ENCODE results near the gene MRPL38. TPM values are rescaled to one million over a fixed set of nuclear protein-coding genes. Genes with fewer than 3 reads are reported as not detected.

The MRPL38 gene
- total RNA-seq, 1 experiment from 2014 or later: 219 TPM

DNA sequence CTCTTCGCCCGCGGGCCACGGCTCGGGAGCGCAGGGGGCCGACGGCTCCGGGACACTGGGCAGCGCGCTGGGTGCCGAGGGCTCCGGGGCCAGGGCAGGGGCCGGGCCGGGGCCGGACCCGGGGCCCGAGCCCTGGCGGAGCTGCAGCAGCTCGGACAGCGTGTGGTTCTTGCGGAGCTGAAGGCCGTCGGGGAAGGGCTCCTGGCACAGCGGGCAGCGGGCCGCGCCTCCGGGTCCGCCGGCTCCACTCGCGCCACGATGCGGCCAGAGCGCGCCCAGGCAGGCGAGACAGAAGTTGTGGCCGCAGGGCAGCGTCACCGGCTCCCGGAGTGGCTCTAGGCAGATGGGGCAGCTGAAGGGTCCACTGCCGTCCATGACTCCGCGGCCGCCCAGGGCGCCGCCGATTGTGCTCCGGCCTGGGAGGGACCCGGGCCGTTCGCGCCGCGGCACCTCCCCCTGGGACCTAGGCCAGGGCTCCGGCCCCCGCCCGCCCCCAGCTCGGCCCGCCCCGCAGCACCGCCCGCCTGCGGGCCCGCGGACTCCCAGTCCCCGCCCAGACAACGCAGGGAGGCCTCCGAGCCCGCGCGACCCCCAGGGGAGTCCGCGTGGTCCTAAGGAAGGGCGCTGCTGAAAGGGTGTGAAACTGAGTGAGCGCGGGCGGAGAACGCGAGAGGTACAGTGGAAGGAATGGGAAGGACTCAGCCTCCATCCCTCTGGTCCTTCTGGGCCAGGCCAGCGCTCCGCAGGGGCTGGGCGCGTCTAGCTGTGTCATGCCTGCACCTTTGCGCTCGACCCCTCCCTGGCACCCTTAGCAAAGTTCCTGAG, 26.3 kb downstream of the MRPL38 start, which contains the start of gene TRIM47:
Gene TRIM47, minus strand, starts transcription at position 408 of the 825 bp plus-strand sequence. Its CDS starts 33 bp downstream, at position 375.
- Histone ChIP-seq H3K9me2 (ENCODE audit: insufficient read depth) (no peaks in the 10 kb centered on the region), H3K79me2 (ENCODE audit: insufficient read depth, low read length) (peaks cover 27% of the 10 kb centered on the region), H3K4me2 (ENCODE audit: low read length) (peak within 1 kb of the TSS; percentile 96), H2AFZ (ENCODE audit: low read depth, low read length, poor library complexity, severe bottlenecking) (no peak within 1 kb of the TSS), H4K20me1 (ENCODE audit: insufficient read depth) (no peaks in the 10 kb centered on the region), H3K4me3 (replicated peaks in 1 of 2; ENCODE audit: low read depth in 1 of 2, low read length in 2 of 2) (peak within 1 kb of the TSS; percentile 69 to 81), H3K27ac (ENCODE audit: low read depth, low read length) (peak within 1 kb of the TSS; percentile 99), H3K27me3 (ENCODE audit: insufficient read depth, low read length) (no peaks in the 10 kb centered on the region), H3K9me3 (ENCODE audit: control insufficient read depth in 1 of 2, insufficient read depth in 1 of 2, low read depth in 1 of 2, low read length in 2 of 2) (no peaks in the 10 kb centered on the region), H3K4me1 (ENCODE audit: control insufficient read depth in 1 of 2, insufficient read depth in 2 of 2, low read length in 2 of 2) (peaks cover 38 to 55% of the 10 kb centered on the region in 2 experiments), H3K36me3 (ENCODE audit: control insufficient read depth in 1 of 2, insufficient read depth in 2 of 2, low read length in 2 of 2) (peaks cover 0 to 4% of the 10 kb centered on the region in 2 experiments; a peak in 1 of 4 replicates), H3K9ac (ENCODE audit: low read length) (peak within 1 kb of the TSS; percentile 96)
- intact Hi-C loops (cut with micrococcal nuclease): loop anchor here (5.0 kb wide), 1 partner anchor 101 kb away; a partner anchor contains a TSS
- ChIA-PET RAD21 (ENCODE audit: low non-redundant PET in 1 of 2, low total read pairs in 2 of 2, uncharacterized antibody in 2 of 2, unreplicated experiment in 2 of 2) (interaction anchor here (0.8 to 0.9 kb wide), 2 partner anchors 11 to 18 kb away, joined by 3 to 4 read pairs; partner anchors contain the start of gene TRIM65 (in 1 of the 2)), CTCF (interaction anchor here (0.9 to 6.3 kb wide), 9 partner anchors 15 to 125 kb away, joined by 3 to 57 read pairs (median 4); partner anchors contain the start of genes CDK3, MRPL38, TRIM65 and WBP2), POLR2A (interaction anchor here (0.8 to 3.4 kb wide), 10 partner anchors 11 to 100 kb away, joined by 3 to 24 read pairs (median 6); partner anchors contain the start of genes ACOX1, MRPL38, TEN1 and TRIM65)
- ATAC-seq: peak; percentile 55
- BruUV-seq (replicated peaks): no TSS peak
- no peak for DNase-seq (ENCODE audit: low read depth, low spot score)
- TF ChIP-seq RAD21 (IDR thresholded peaks at IDR 0.05; ENCODE audit: low read depth) (no peak), ZFX (IDR thresholded peaks at IDR 0.05) (peak; percentile 91; the same call in 1 of the 2 replicates), POLR2AphosphoS5 (IDR thresholded peaks at IDR 0.05; ENCODE audit: low read depth, low read length) (peak; percentile 88)
- TF ChIP-seq, protein P1, sequence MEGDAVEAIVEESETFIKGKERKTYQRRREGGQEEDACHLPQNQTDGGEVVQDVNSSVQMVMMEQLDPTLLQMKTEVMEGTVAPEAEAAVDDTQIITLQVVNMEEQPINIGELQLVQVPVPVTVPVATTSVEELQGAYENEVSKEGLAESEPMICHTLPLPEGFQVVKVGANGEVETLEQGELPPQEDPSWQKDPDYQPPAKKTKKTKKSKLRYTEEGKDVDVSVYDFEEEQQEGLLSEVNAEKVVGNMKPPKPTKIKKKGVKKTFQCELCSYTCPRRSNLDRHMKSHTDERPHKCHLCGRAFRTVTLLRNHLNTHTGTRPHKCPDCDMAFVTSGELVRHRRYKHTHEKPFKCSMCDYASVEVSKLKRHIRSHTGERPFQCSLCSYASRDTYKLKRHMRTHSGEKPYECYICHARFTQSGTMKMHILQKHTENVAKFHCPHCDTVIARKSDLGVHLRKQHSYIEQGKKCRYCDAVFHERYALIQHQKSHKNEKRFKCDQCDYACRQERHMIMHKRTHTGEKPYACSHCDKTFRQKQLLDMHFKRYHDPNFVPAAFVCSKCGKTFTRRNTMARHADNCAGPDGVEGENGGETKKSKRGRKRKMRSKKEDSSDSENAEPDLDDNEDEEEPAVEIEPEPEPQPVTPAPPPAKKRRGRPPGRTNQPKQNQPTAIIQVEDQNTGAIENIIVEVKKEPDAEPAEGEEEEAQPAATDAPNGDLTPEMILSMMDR (IDR thresholded peaks at IDR 0.05 in 2 of 3, conservative IDR thresholded peaks at IDR 0.05 in 1 of 3; ENCODE audit: borderline replicate concordance in 1 of 3, insufficient read depth in 1 of 3, low read depth in 2 of 3, low read length in 2 of 3): peak in 2 of 3 experiments; percentile 26 to 33; a peak in 3 of 6 replicates
